ENCODE results near the gene ADAMTS18. TPM values are rescaled to one million over a fixed set of nuclear protein-coding genes. Genes with fewer than 3 reads are reported as not detected.

The ADAMTS18 gene
- total RNA-seq, 2 donors from 2014 or later, result 2.7 TPM; not detected in 1

- H3K27ac ChIP-seq, result no peak overlapping the region
- no peaks in the 10 kb centered on the region for H3K27me3 ChIP-seq (replicated peaks; ENCODE audit: insufficient read depth)
- no peaks in the 10 kb centered on the region for H3K4me1 ChIP-seq (replicated peaks)
- 86% methylated on average over 1 of the region's 1 CpG for WGBS
- no peak overlapping the region for H3K4me3 ChIP-seq
- intact Hi-C loops (cut with DNase I), result loop anchor here (10.0 kb wide), 1 partner anchor 58 kb away; no protein-coding TSS in a partner anchor
- no peaks in the 10 kb centered on the region for H3K36me3 ChIP-seq
- no peak for DNase-seq (ENCODE audit: low spot score)
- H3K9me3 ChIP-seq, result no peaks in the 10 kb centered on the region
- TF ChIP-seq POLR2AphosphoS5 (IDR thresholded peaks at IDR 0.05), result no peak
- TF ChIP-seq, protein P1, sequence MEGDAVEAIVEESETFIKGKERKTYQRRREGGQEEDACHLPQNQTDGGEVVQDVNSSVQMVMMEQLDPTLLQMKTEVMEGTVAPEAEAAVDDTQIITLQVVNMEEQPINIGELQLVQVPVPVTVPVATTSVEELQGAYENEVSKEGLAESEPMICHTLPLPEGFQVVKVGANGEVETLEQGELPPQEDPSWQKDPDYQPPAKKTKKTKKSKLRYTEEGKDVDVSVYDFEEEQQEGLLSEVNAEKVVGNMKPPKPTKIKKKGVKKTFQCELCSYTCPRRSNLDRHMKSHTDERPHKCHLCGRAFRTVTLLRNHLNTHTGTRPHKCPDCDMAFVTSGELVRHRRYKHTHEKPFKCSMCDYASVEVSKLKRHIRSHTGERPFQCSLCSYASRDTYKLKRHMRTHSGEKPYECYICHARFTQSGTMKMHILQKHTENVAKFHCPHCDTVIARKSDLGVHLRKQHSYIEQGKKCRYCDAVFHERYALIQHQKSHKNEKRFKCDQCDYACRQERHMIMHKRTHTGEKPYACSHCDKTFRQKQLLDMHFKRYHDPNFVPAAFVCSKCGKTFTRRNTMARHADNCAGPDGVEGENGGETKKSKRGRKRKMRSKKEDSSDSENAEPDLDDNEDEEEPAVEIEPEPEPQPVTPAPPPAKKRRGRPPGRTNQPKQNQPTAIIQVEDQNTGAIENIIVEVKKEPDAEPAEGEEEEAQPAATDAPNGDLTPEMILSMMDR (IDR thresholded peaks at IDR 0.05), result no peak
- TF ChIP-seq POLR2A (IDR thresholded peaks at IDR 0.05), result no peak
Measured at GRCh38 chr16:77406680-77407079, 28.2 kb downstream of the ADAMTS18 start.

GRCh38 chr16:77404775-77405174 lies 30.1 kb downstream of the ADAMTS18 start:
- Histone ChIP-seq H3K9me3 (no peaks in the 10 kb centered on the region), H3K4me1 (replicated peaks) (no peaks in the 10 kb centered on the region), H3K27ac (no peak overlapping the region), H3K4me3 (no peak overlapping the region), H3K27me3 (replicated peaks; ENCODE audit: insufficient read depth) (no peaks in the 10 kb centered on the region), H3K36me3 (no peaks in the 10 kb centered on the region)
- intact Hi-C loops (cut with DNase I), result loop anchor here (10.0 kb wide), 1 partner anchor 60 kb away; no protein-coding TSS in a partner anchor
- TF ChIP-seq POLR2AphosphoS5 (IDR thresholded peaks at IDR 0.05) (no peak), POLR2A (IDR thresholded peaks at IDR 0.05) (no peak)
- TF ChIP-seq, protein P1 (IDR thresholded peaks at IDR 0.05), result no peak
- DNase-seq (ENCODE audit: low spot score), result no peak
- 81% methylated on average over 1 of the region's 1 CpG for WGBS

DNA sequence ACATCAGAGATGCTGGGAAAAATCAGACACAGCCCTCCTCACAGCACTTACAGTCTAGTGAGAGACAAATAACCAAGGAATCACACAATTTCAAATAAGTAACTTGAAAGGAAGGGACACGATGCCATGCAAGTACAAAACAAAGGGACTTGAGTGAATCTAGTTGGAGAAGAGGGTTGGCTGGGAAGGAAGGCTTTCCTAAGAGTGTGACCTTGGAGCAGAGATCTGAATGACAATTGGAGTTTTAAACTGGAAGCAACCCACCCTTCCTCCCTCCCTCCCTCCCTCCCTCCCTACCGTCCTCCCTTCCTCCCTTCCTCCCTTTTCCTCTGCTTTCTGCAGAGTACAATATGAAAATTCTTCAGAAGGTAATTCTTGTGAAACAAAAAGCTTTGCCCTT lies 31.1 kb downstream of the ADAMTS18 start:
- H3K36me3 ChIP-seq, result no peaks in the 10 kb centered on the region
- H3K4me3 ChIP-seq, result no peak overlapping the region
- H3K27me3 ChIP-seq (replicated peaks; ENCODE audit: insufficient read depth), result no peaks in the 10 kb centered on the region
- no peak overlapping the region for H3K27ac ChIP-seq
- 63% methylated on average over 2 of the region's 2 CpGs for WGBS
- no peaks in the 10 kb centered on the region for H3K9me3 ChIP-seq
- intact Hi-C loops (cut with DNase I), result loop anchor here (10.0 kb wide), 1 partner anchor 61 kb away; no protein-coding TSS in a partner anchor
- no peak for DNase-seq (ENCODE audit: low spot score)
- no peaks in the 10 kb centered on the region for H3K4me1 ChIP-seq (replicated peaks)
- TF ChIP-seq POLR2AphosphoS5 (IDR thresholded peaks at IDR 0.05) (no peak), POLR2A (IDR thresholded peaks at IDR 0.05) (no peak)
- TF ChIP-seq, protein P1 (IDR thresholded peaks at IDR 0.05), result no peak

GRCh38 chr16:77402672-77403071 lies 32.2 kb downstream of the ADAMTS18 start:
- no peaks in the 10 kb centered on the region for H3K36me3 ChIP-seq
- H3K27me3 ChIP-seq (replicated peaks; ENCODE audit: insufficient read depth), result no peaks in the 10 kb centered on the region
- H3K4me3 ChIP-seq, result no peak overlapping the region
- DNase-seq (ENCODE audit: low spot score), result no peak
- H3K4me1 ChIP-seq (replicated peaks), result no peaks in the 10 kb centered on the region
- TF ChIP-seq, protein P1 (IDR thresholded peaks at IDR 0.05), result no peak
- no peak for TF ChIP-seq POLR2A (IDR thresholded peaks at IDR 0.05)
- no peak for TF ChIP-seq POLR2AphosphoS5 (IDR thresholded peaks at IDR 0.05)
- 50% methylated on average over 2 of the region's 2 CpGs for WGBS
- no peaks in the 10 kb centered on the region for H3K9me3 ChIP-seq
- H3K27ac ChIP-seq, result no peak overlapping the region
- intact Hi-C loops (cut with DNase I), result loop anchor here (10.0 kb wide), 1 partner anchor 62 kb away; no protein-coding TSS in a partner anchor

GRCh38 chr16:77402118-77402517 lies 32.7 kb downstream of the ADAMTS18 start:
- TF ChIP-seq POLR2A (IDR thresholded peaks at IDR 0.05) (no peak), POLR2AphosphoS5 (IDR thresholded peaks at IDR 0.05) (no peak)
- TF ChIP-seq, protein P1 (IDR thresholded peaks at IDR 0.05), result no peak
- no peak for DNase-seq (ENCODE audit: low spot score)
- Histone ChIP-seq H3K27ac (no peak overlapping the region), H3K27me3 (replicated peaks; ENCODE audit: insufficient read depth) (no peaks in the 10 kb centered on the region), H3K4me3 (no peak overlapping the region), H3K4me1 (replicated peaks) (no peaks in the 10 kb centered on the region), H3K36me3 (no peaks in the 10 kb centered on the region), H3K9me3 (no peaks in the 10 kb centered on the region)
- intact Hi-C loops (cut with DNase I), result loop anchor here (10.0 kb wide), 1 partner anchor 63 kb away; no protein-coding TSS in a partner anchor
- 80% methylated on average over 6 of the region's 6 CpGs for WGBS

Data from prostate gland (tissue), 2 donors.